WTC11 (cell line): Measurements from ENCODE around the gene PSME4. TPM values are rescaled to one million over a fixed set of nuclear protein-coding genes. Genes with fewer than 3 reads are reported as not detected.

Source experiments
- ATAC-seq: fragments of 200-7000 bp; cut with Tn5 transposase; 2 replicates; pipeline ENCODE4 v1.10.0; 2021; ENCODE audit warnings: mild to moderate bottlenecking, moderate library complexity
- CTCF ChIA-PET: fragments of 300-600 bp; sonication (Branson Sonifier 250); formaldehyde crosslinking; loops from one replicate; lab custom pipeline; 2021; ENCODE audit warnings: antibody characterized with exemption; lab: Charles Lee
- POLR2A ChIA-PET: fragments of 350-600 bp; sonication (Branson Sonifier 250); formaldehyde crosslinking; loops from one replicate; lab custom pipeline; 2021; ENCODE audit warnings: antibody characterized with exemption; lab: Charles Lee
- DNase-seq: peaks from one replicate; pipeline ENCODE4 v3.0.0; 2021; ENCODE audit warnings: low spot score
- H3K27ac Mint-ChIP-seq: 2 replicates; pipeline ENCODE4 v1.8.0; 2021; ENCODE audit warnings: mixed read lengths
- H3K27me3 Mint-ChIP-seq: 2 replicates; pipeline ENCODE4 v1.8.0; 2021; ENCODE audit warnings: low read depth, mild to moderate bottlenecking, moderate library complexity, mixed read lengths
- H3K36me3 Mint-ChIP-seq: 2 replicates; pipeline ENCODE4 v1.8.0; 2021; ENCODE audit warnings: mixed read lengths
- H3K4me1 Mint-ChIP-seq: 2 replicates; pipeline ENCODE4 v1.8.0; 2022; ENCODE audit warnings: mixed read lengths
- H3K4me3 Mint-ChIP-seq: 2 replicates; pipeline ENCODE4 v1.8.0; 2021; ENCODE audit warnings: mild to moderate bottlenecking, moderate library complexity, mixed read lengths
- H3K9me3 Mint-ChIP-seq: 2 replicates; pipeline ENCODE4 v1.8.0; 2021; ENCODE audit warnings: mixed read lengths
- ELF4 ChIP-seq: sonication (generic); formaldehyde crosslinking; IDR thresholded peaks from 2 replicates; pipeline ENCODE4 v1.8.1; 2022; ENCODE audit warnings: low read depth, mild to moderate bottlenecking, moderate library complexity, missing genetic modification reagents
- EMX1 ChIP-seq: fragments of 250-450 bp; sonication (Bioruptor Pico); IDR thresholded peaks from 2 replicates; pipeline ENCODE4 v1.8.0; 2021; ENCODE audit warnings: mild to moderate bottlenecking
- FOXJ3 ChIP-seq: sonication (generic); formaldehyde crosslinking; IDR thresholded peaks from 2 replicates; pipeline ENCODE4 v1.9.0; 2021; ENCODE audit warnings: missing genetic modification reagents, mild to moderate bottlenecking, borderline replicate concordance
- FOXP1 ChIP-seq: sonication (generic); formaldehyde crosslinking; IDR thresholded peaks from 2 replicates; pipeline ENCODE4 v1.8.0; 2022; ENCODE audit warnings: missing genetic modification reagents, mild to moderate bottlenecking, moderate library complexity, borderline replicate concordance
- GABPB1 ChIP-seq: sonication (generic); formaldehyde crosslinking; IDR thresholded peaks from 2 replicates; pipeline ENCODE4 v1.8.1; 2023; ENCODE audit warnings: mild to moderate bottlenecking, missing genetic modification reagents
- KAT7 ChIP-seq: sonication (generic); formaldehyde crosslinking; IDR thresholded peaks from 2 replicates; pipeline ENCODE4 v1.8.1; 2023; ENCODE audit warnings: missing genetic modification reagents, mild to moderate bottlenecking, borderline replicate concordance
- NR2C2 ChIP-seq: sonication (generic); formaldehyde crosslinking; IDR thresholded peaks from 2 replicates; pipeline ENCODE4 v1.8.0; 2022; ENCODE audit warnings: mild to moderate bottlenecking, missing genetic modification reagents
- RELA ChIP-seq: sonication (generic); formaldehyde crosslinking; IDR thresholded peaks from 2 replicates; pipeline ENCODE4 v1.8.1; 2022; ENCODE audit warnings: missing genetic modification reagents, mild to moderate bottlenecking, borderline replicate concordance
- RORB ChIP-seq: fragments of 250-450 bp; sonication (Bioruptor Pico); IDR thresholded peaks from 2 replicates; pipeline ENCODE4 v1.9.0; 2021; ENCODE audit warnings: mild to moderate bottlenecking
- ZNF121 ChIP-seq: sonication (generic); formaldehyde crosslinking; IDR thresholded peaks from 2 replicates; pipeline ENCODE4 v1.8.0; 2023; ENCODE audit warnings: missing genetic modification reagents
- ZNF263 ChIP-seq: sonication (generic); formaldehyde crosslinking; IDR thresholded peaks from 2 replicates; pipeline ENCODE4 v1.8.1; 2022; ENCODE audit warnings: low read depth, mild to moderate bottlenecking, moderate library complexity, missing genetic modification reagents
- ZNF396 ChIP-seq: fragments of 250-450 bp; sonication (Bioruptor Pico); IDR thresholded peaks from 2 replicates; pipeline ENCODE4 v1.8.0; 2021; ENCODE audit warnings: mild to moderate bottlenecking, moderate library complexity, borderline replicate concordance
- total RNA-seq: library from RNA; stranded (reverse); gene quantifications from 3 replicates; pipeline ENCODE4 v1.2.3, GENCODE V29; 2021
- TF ChIP-seq, protein P1 (sequence below): sonication (generic); formaldehyde crosslinking; IDR thresholded peaks from 2 replicates; pipeline ENCODE4 v1.8.0; 2023; ENCODE audit warnings: missing genetic modification reagents, mild to moderate bottlenecking, borderline replicate concordance
- TF ChIP-seq, protein P2 (sequence below): sonication (generic); formaldehyde crosslinking; IDR thresholded peaks from 2 replicates; pipeline ENCODE4 v1.8.1; 2022; ENCODE audit warnings: missing genetic modification reagents, borderline replicate concordance
- TF ChIP-seq, protein P3 (sequence below): sonication (generic); formaldehyde crosslinking; IDR thresholded peaks from 2 replicates; pipeline ENCODE4 v1.8.1; 2023; ENCODE audit warnings: mild to moderate bottlenecking, missing genetic modification reagents, borderline replicate concordance
- TF ChIP-seq, protein P4 (sequence below): sonication (generic); formaldehyde crosslinking; IDR thresholded peaks from 2 replicates; pipeline ENCODE4 v1.8.1; 2023; ENCODE audit warnings: mild to moderate bottlenecking, moderate library complexity, missing genetic modification reagents

PSME4 gene
- total RNA-seq, 1 experiment from 2014 or later: 91.9 TPM

DNA sequence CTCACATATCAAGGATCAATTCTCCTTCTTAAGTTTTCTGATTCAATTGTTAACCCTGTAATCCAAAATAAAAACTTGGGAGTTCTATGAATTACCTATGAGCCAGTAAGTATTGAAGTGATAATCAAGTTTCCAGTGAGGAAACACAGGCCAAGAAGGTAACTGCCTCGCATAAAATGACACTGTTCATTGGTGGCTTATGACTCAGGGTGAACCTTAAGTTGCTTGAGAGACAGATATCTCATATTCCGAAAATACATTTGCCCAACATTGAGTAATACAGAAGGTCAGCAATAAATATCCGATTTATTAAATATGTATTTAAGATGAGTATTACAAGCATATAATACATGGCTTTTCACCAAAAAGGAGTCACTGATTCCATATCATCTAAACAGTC, 31.9 kb downstream of the PSME4 start (continued):
- TF ChIP-seq, protein P1, sequence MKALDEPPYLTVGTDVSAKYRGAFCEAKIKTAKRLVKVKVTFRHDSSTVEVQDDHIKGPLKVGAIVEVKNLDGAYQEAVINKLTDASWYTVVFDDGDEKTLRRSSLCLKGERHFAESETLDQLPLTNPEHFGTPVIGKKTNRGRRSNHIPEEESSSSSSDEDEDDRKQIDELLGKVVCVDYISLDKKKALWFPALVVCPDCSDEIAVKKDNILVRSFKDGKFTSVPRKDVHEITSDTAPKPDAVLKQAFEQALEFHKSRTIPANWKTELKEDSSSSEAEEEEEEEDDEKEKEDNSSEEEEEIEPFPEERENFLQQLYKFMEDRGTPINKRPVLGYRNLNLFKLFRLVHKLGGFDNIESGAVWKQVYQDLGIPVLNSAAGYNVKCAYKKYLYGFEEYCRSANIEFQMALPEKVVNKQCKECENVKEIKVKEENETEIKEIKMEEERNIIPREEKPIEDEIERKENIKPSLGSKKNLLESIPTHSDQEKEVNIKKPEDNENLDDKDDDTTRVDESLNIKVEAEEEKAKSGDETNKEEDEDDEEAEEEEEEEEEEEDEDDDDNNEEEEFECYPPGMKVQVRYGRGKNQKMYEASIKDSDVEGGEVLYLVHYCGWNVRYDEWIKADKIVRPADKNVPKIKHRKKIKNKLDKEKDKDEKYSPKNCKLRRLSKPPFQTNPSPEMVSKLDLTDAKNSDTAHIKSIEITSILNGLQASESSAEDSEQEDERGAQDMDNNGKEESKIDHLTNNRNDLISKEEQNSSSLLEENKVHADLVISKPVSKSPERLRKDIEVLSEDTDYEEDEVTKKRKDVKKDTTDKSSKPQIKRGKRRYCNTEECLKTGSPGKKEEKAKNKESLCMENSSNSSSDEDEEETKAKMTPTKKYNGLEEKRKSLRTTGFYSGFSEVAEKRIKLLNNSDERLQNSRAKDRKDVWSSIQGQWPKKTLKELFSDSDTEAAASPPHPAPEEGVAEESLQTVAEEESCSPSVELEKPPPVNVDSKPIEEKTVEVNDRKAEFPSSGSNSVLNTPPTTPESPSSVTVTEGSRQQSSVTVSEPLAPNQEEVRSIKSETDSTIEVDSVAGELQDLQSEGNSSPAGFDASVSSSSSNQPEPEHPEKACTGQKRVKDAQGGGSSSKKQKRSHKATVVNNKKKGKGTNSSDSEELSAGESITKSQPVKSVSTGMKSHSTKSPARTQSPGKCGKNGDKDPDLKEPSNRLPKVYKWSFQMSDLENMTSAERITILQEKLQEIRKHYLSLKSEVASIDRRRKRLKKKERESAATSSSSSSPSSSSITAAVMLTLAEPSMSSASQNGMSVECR: no peak
- no peak for TF ChIP-seq ZNF396 (CRISPR knock-in tag)
- no peak for TF ChIP-seq RELA (CRISPR knock-in tag)
- no peak for TF ChIP-seq GABPB1 (CRISPR knock-in tag)
- no peak for TF ChIP-seq FOXJ3
- TF ChIP-seq, protein P2, sequence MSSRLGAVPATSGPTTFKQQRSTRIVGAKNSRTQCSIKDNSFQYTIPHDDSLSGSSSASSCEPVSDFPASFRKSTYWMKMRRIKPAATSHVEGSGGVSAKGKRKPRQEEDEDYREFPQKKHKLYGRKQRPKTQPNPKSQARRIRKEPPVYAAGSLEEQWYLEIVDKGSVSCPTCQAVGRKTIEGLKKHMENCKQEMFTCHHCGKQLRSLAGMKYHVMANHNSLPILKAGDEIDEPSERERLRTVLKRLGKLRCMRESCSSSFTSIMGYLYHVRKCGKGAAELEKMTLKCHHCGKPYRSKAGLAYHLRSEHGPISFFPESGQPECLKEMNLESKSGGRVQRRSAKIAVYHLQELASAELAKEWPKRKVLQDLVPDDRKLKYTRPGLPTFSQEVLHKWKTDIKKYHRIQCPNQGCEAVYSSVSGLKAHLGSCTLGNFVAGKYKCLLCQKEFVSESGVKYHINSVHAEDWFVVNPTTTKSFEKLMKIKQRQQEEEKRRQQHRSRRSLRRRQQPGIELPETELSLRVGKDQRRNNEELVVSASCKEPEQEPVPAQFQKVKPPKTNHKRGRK (CRISPR knock-in tag): no peak

DNA sequence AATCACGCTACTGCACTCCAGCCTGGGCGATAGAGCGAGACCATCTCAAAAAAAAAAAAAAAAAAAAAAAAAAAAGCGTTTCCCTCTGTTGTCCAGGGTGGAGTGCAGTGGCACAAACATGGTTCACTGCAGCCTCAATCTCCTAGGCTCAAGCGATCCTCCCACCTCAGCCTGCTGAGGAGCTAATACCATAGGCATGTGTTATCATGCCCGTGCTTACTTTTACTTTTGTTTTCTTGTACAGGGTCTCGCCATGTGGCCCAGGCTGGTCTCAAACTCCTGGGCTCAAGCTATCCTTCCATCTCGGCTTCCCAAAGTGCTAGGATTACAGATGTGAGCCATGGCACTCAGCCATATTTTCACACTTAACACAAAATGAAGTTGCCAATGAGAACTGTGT, 37.5 kb downstream of the PSME4 start:
- ChIA-PET CTCF (no interaction called here), POLR2A (interaction anchor here (0.7 kb wide), 1 partner anchor 358 kb away, joined by 8 read pairs; no protein-coding TSS in a partner anchor)
- no peak overlapping the region for H3K4me3 Mint-ChIP-seq
- DNase-seq (no peak), ATAC-seq (no peak)
- H3K27me3 Mint-ChIP-seq: no peaks in the 10 kb centered on the region
- H3K9me3 Mint-ChIP-seq: no peaks in the 10 kb centered on the region
- H3K27ac Mint-ChIP-seq: peak overlapping the region; percentile 45; the same call in 1 of the 2 replicates
- peaks cover 48% of the 10 kb centered on the region for H3K36me3 Mint-ChIP-seq
- H3K4me1 Mint-ChIP-seq: no peaks in the 10 kb centered on the region
- TF ChIP-seq RELA (CRISPR knock-in tag) (no peak), KAT7 (no peak), ZNF121 (CRISPR knock-in tag) (no peak), ZNF263 (CRISPR knock-in tag) (no peak), FOXP1 (CRISPR knock-in tag) (no peak), ELF4 (CRISPR knock-in tag) (no peak), EMX1 (CRISPR knock-in tag) (no peak), NR2C2 (no peak), RORB (CRISPR knock-in tag) (no peak)
- TF ChIP-seq, protein P3, sequence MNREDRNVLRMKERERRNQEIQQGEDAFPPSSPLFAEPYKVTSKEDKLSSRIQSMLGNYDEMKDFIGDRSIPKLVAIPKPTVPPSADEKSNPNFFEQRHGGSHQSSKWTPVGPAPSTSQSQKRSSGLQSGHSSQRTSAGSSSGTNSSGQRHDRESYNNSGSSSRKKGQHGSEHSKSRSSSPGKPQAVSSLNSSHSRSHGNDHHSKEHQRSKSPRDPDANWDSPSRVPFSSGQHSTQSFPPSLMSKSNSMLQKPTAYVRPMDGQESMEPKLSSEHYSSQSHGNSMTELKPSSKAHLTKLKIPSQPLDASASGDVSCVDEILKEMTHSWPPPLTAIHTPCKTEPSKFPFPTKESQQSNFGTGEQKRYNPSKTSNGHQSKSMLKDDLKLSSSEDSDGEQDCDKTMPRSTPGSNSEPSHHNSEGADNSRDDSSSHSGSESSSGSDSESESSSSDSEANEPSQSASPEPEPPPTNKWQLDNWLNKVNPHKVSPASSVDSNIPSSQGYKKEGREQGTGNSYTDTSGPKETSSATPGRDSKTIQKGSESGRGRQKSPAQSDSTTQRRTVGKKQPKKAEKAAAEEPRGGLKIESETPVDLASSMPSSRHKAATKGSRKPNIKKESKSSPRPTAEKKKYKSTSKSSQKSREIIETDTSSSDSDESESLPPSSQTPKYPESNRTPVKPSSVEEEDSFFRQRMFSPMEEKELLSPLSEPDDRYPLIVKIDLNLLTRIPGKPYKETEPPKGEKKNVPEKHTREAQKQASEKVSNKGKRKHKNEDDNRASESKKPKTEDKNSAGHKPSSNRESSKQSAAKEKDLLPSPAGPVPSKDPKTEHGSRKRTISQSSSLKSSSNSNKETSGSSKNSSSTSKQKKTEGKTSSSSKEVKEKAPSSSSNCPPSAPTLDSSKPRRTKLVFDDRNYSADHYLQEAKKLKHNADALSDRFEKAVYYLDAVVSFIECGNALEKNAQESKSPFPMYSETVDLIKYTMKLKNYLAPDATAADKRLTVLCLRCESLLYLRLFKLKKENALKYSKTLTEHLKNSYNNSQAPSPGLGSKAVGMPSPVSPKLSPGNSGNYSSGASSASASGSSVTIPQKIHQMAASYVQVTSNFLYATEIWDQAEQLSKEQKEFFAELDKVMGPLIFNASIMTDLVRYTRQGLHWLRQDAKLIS: no peak
- TF ChIP-seq, protein P1: no peak
- TF ChIP-seq, protein P4, sequence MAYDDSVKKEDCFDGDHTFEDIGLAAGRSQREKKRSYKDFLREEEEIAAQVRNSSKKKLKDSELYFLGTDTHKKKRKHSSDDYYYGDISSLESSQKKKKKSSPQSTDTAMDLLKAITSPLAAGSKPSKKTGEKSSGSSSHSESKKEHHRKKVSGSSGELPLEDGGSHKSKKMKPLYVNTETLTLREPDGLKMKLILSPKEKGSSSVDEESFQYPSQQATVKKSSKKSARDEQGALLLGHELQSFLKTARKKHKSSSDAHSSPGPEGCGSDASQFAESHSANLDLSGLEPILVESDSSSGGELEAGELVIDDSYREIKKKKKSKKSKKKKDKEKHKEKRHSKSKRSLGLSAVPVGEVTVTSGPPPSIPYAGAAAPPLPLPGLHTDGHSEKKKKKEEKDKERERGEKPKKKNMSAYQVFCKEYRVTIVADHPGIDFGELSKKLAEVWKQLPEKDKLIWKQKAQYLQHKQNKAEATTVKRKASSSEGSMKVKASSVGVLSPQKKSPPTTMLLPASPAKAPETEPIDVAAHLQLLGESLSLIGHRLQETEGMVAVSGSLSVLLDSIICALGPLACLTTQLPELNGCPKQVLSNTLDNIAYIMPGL (CRISPR knock-in tag): no peak
- TF ChIP-seq, protein P2 (CRISPR knock-in tag): no peak
